ENCODE results near the gene GAS2.
A peak's percentile ranks its signal among the peaks of the same experiment; 100 is the strongest.

GAS2 gene

GRCh38 chr11:22787551-22788162 is 121.2 kb downstream of the GAS2 start:
- peak; percentile 45 for DNase-seq (ENCODE audit: low spot score)

GRCh38 chr11:22792497-22792896 is 126.1 kb downstream of the GAS2 start:
- peak; percentile 69 for DNase-seq (ENCODE audit: low spot score)

GRCh38 chr11:22795914-22796313 is 129.5 kb downstream of the GAS2 start:
- no peak for DNase-seq (ENCODE audit: low spot score)

GRCh38 chr11:22797047-22797446 is 130.6 kb downstream of the GAS2 start:
- no peak for DNase-seq (ENCODE audit: low spot score)

- no peak for DNase-seq (ENCODE audit: low spot score)
These were observed 132.5 kb downstream of the GAS2 start for GRCh38 chr11:22798901-22799300.

GRCh38 chr11:22800482-22800881 is 134.1 kb downstream of the GAS2 start:
- no peak for DNase-seq (ENCODE audit: low spot score)

GRCh38 chr11:22802861-22803260 is 136.4 kb downstream of the GAS2 start:
- no peak for DNase-seq (ENCODE audit: low spot score)

GRCh38 chr11:22807391-22807790 is 141.0 kb downstream of the GAS2 start:
- no peak for DNase-seq (ENCODE audit: low spot score)

GRCh38 chr11:22807855-22808570 is 141.6 kb downstream of the GAS2 start:
- DNase-seq (ENCODE audit: low spot score): peak; percentile 8

- no peak for DNase-seq (ENCODE audit: low spot score)
These were observed 142.3 kb downstream of the GAS2 start for GRCh38 chr11:22808571-22809197.

GRCh38 chr11:22809893-22810292 is 143.5 kb downstream of the GAS2 start:
- no peak for DNase-seq (ENCODE audit: low spot score)

- DNase-seq (ENCODE audit: low spot score): no peak
These were observed 155.8 kb downstream of the GAS2 start for GRCh38 chr11:22822203-22822602.

GRCh38 chr11:22828373-22828772 is 162.0 kb downstream of the GAS2 start:
- no peak for DNase-seq (ENCODE audit: low spot score)

- peak; percentile 95 for DNase-seq (ENCODE audit: low spot score)
These were observed 163.0 kb downstream of the GAS2 start, which contains the start of gene SVIP for GRCh38 chr11:22829231-22830081. Gene SVIP, minus strand, starts transcription at chr11:22829801. Its CDS starts 53 bp downstream, at chr11:22829748.

- DNase-seq (ENCODE audit: low spot score): no peak
These were observed 163.6 kb downstream of the GAS2 start for GRCh38 chr11:22830082-22830414.

GRCh38 chr11:22832315-22833015 is 166.1 kb downstream of the GAS2 start:
- peak; percentile 75 for DNase-seq (ENCODE audit: low spot score)

GRCh38 chr11:22846726-22847125 is 180.3 kb downstream of the GAS2 start:
- no peak for DNase-seq (ENCODE audit: low spot score)

- DNase-seq (ENCODE audit: low spot score): no peak
These were observed 185.1 kb downstream of the GAS2 start for GRCh38 chr11:22851477-22851876.

GRCh38 chr11:22859756-22860155 is 193.3 kb downstream of the GAS2 start:
- DNase-seq (ENCODE audit: low spot score): no peak

GRCh38 chr11:22860241-22860640 is 193.8 kb downstream of the GAS2 start, which contains the start of gene CCDC179:
Gene CCDC179, minus strand, starts transcription at chr11:22860474. Its CDS starts 53 bp downstream, at chr11:22860421.
- no peak for DNase-seq (ENCODE audit: low spot score)

Measured in kidney tubule cell (primary cell).